ENCODE data around the gene APOBEC2. TPM values are rescaled to one million over a fixed set of nuclear protein-coding genes. Genes with fewer than 3 reads are reported as not detected.

Gene APOBEC2
- total and polyA plus RNA-seq, 8 donors = 7.2 to 36.7 (median 11.3) TPM; not detected in 3

DNA sequence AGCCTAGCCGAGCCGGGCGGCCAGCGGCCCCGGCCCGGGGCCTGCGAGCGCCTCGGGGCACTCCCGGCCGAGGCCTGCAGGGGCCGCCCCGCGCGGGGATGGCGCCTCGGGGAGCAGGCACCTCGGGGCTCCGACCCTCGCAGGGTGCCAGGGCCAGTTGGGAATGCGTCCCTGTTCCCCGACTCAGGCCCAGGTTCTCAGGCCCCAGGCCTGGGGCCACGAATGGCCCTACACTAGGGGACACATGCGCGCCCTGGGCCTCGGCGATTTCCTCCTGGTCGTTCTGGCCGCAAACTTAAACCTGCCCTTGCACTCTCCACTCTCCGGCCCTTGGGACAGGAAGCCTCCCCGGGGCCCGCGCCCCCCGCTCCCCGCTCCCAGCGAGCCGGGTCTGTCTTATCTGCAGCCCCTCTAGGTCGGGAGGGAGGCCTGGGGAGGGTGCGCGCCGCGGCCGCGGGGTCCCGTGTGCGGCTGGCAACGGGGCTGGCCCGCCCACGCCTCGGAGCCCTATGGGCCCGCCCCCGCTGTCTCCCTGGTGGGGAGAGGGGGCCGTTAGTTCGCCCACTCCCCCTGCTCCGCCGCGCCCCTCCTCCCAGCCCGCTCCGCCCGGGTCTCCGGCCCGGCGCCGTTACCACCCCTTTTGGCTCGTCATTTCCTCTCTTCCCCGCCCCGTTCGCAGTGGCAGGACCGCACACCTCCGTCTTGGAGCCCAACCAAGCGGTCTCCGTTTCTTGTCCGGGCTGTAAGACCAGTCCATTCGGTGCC, 20.4 kb downstream of the APOBEC2 start:
- WGBS, 5 donors = 0 to 1% (median 0%) methylated on average over 52 to 74 of the region's 74 CpGs
- Histone ChIP-seq H3K9me3 (no peaks in the 10 kb centered on the region), H3K27me3 (no peaks in the 10 kb centered on the region), H3K4me1 (peaks cover 28 to 75% (median 46%) of the 10 kb centered on the region in 4 donors), H3K4me3 (peak overlapping the region; percentile 81 to 94 (median 92)), H3K36me3 (peaks cover 0 to 18% (median 15%) of the 10 kb centered on the region in 4 donors), H3K27ac (peak overlapping the region; percentile 94 to 100 (median 100))
- TF ChIP-seq EP300 (IDR thresholded peaks at IDR 0.05) = no peak
- peak in 2 of 4 donors; percentile 43 to 69 for TF ChIP-seq POLR2A (IDR thresholded peaks at IDR 0.05)
- TF ChIP-seq, protein P1, sequence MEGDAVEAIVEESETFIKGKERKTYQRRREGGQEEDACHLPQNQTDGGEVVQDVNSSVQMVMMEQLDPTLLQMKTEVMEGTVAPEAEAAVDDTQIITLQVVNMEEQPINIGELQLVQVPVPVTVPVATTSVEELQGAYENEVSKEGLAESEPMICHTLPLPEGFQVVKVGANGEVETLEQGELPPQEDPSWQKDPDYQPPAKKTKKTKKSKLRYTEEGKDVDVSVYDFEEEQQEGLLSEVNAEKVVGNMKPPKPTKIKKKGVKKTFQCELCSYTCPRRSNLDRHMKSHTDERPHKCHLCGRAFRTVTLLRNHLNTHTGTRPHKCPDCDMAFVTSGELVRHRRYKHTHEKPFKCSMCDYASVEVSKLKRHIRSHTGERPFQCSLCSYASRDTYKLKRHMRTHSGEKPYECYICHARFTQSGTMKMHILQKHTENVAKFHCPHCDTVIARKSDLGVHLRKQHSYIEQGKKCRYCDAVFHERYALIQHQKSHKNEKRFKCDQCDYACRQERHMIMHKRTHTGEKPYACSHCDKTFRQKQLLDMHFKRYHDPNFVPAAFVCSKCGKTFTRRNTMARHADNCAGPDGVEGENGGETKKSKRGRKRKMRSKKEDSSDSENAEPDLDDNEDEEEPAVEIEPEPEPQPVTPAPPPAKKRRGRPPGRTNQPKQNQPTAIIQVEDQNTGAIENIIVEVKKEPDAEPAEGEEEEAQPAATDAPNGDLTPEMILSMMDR (IDR thresholded peaks at IDR 0.05) = peak in 5 of 7 experiments; percentile 8 to 53 (median 19)
- peak; percentile 51 to 89 (median 88) for TF ChIP-seq POLR2AphosphoS5 (IDR thresholded peaks at IDR 0.05)
- peak; percentile 93 to 96 for DNase-seq
- intact Hi-C loops (cut with DNase I; ENCODE audit: low total_unique reads) = no loop called here

DNA sequence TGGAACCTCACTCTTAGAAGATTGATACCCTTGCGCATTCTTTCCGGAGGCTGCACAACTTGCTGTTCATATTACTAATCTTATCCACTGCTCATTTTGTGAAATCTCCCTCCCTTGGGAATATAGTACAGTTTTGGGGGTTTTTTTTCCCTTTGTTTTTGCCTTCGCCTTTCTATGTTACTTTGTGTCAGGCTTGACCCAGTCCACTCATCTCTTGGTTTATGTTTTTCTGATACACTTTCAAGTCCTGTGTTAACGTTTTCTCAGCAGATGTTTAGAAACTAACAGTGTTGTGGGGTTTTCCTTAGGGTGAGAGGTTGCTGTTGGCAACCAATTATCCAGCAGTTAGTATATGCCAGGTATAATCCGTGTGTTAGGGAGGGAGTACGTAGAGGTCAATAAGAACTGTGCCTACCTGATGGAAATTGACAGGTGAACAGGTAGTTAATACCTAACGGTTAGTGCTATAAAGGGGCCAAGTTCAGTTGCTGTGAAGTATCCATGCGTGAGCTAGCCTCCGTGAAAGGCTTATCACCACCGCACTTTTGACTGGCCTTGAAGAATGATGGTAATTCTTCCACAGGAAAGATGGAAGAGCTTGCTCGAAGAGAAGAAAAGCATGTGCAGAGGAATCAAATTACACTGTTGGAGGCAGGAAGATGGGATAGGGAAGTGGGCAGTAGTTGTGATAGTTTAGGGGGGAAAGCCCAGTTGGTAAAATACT, 21.1 kb downstream of the APOBEC2 start:
- 2 to 5% (median 3%) methylated on average over 11 of the region's 11 CpGs for WGBS, 5 donors
- H3K4me3 ChIP-seq = peak overlapping the region; percentile 81 to 94 (median 92)
- peaks cover 4 to 15% (median 13%) of the 10 kb centered on the region in 4 donors for H3K36me3 ChIP-seq
- no peaks in the 10 kb centered on the region for H3K27me3 ChIP-seq
- H3K9me3 ChIP-seq = no peaks in the 10 kb centered on the region
- peak overlapping the region; percentile 94 to 100 (median 100) for H3K27ac ChIP-seq
- TF ChIP-seq POLR2A (IDR thresholded peaks at IDR 0.05) (no peak), POLR2AphosphoS5 (IDR thresholded peaks at IDR 0.05) (no peak), EP300 (IDR thresholded peaks at IDR 0.05) (no peak)
- TF ChIP-seq, protein P1 (IDR thresholded peaks at IDR 0.05) = no peak
- DNase-seq = peak in 1 of 2 donors; percentile 60
- intact Hi-C loops (cut with DNase I; ENCODE audit: low total_unique reads) = no loop called here
- H3K4me1 ChIP-seq = peaks cover 28 to 69% (median 45%) of the 10 kb centered on the region in 4 donors

DNA sequence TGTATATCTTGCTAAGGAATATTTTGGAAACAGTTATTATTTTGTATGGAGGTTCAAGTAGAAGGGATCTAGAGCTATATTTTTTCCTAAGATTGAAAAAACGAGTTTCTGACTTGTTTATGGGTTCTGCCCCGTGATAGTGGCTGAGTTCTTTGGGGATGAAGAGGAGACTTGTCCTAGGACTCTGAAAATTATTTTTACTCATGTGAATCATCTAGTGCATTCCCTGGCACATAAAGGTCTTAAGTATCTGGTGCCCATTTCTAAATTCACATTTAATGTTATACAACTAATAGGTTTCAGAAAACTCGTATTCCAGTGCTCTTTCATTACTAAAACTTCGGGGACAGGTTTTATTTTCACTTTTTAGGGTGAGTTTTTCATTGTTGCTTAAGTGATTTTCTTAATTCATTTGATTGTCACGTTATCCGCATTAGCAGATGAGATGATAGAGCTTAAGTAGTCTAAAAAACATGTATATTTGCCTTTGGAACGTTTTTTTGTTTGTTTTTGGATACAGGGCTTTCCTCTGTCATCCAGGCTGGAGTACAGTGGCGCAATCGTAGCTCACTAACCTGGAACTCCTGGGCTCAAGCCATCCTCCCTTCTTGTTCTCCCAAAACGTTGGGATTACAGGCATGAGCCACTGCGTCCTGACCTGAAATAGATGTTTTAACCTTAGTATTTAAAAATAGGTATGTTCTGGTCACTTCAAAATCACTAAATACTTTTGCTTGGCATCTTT, 21.9 kb downstream of the APOBEC2 start:
- H3K4me3 ChIP-seq = peak overlapping the region; percentile 81 to 94 (median 92)
- no peaks in the 10 kb centered on the region for H3K9me3 ChIP-seq
- TF ChIP-seq, protein P1 (IDR thresholded peaks at IDR 0.05) = no peak
- no peak for TF ChIP-seq POLR2A (IDR thresholded peaks at IDR 0.05)
- no peak for TF ChIP-seq EP300 (IDR thresholded peaks at IDR 0.05)
- TF ChIP-seq POLR2AphosphoS5 (IDR thresholded peaks at IDR 0.05) = no peak
- H3K36me3 ChIP-seq = peaks cover 7 to 15% (median 13%) of the 10 kb centered on the region in 4 donors
- H3K4me1 ChIP-seq = peaks cover 28 to 62% (median 42%) of the 10 kb centered on the region in 4 donors
- WGBS, 5 donors = 20 to 29% (median 28%) methylated on average over 11 of the region's 11 CpGs
- intact Hi-C loops (cut with DNase I; ENCODE audit: low total_unique reads) = no loop called here
- DNase-seq = no peak
- no peaks in the 10 kb centered on the region for H3K27me3 ChIP-seq
- H3K27ac ChIP-seq = peak overlapping the region in 4 of 5 donors; percentile 94 to 100 (median 100)

Data from stomach (tissue), 9 donors.